Measurements from ENCODE around the gene REN.

REN gene

GRCh38 chr1:204190212-204191211, 24.4 kb upstream of the REN start:
- DNase-seq = no peak

- DNase-seq = no peak
These were observed 23.0 kb upstream of the REN start for GRCh38 chr1:204188959-204189639.

DNA sequence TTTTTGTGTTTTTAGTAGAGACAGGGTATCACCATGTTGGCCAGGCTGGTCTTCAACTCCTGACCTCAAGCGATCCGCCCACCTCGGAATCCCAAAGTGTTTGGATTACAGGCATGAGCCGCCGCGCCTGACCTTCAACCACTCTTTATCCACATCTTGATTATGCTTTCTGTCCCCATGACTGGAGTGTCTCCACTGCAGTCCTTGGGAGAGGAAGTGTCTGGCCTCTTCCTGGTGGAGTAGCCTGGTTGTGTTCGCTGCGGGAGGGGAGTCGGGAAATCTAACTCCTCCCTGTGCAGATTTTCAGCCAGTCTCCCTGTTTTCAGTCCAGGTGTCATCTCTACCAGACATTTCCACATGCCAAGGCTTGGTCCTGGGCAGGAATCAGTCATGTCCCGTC, 20.5 kb upstream of the REN start:
- no peak for DNase-seq

GRCh38 chr1:204181116-204181515, 15.0 kb upstream of the REN start:
- DNase-seq = no peak

DNA sequence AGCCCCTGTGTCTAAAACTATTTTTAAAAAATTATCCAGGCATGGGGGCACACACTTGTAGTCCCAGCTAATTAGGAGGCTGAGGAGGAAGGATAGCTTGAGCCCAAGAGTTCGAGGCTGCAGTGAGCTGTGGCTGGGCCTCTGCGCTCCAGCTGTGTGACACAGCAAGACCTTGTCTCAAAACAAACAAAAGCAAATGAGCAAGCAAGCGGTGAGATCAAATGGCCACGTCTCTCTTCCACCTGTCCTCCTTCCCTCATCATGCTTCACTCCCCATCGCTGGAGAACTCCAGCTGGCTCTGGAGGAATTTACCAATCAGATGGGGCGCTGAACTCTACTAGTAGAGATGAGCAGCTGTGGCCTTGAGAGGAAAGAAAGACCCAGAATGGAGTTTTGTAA, 14.0 kb upstream of the REN start:
- no peak for DNase-seq

- DNase-seq = no peak
These were observed 12.5 kb upstream of the REN start for GRCh38 chr1:204178487-204179281.

DNA sequence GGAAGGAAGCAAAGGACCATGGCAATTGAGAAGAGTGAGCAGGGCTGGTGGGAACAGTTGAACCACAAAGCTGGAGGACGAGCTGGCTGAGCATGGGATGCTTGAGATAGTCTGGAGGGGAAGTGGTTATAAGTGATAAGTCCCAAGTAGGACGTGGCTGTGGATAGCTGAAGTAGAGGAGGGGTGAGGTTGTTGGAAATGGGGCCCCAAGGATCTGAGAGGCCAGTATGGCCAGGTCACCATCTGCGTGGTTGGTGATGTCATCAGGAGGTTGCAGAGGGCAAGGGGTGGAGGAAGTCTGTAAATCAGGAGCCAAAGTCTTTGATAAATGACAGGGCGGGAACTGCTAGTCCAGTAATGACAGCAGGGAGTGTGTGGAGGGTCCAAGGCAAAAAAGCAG, 11.0 kb upstream of the REN start:
- no peak for DNase-seq

- DNase-seq = no peak
These were observed 9.9 kb upstream of the REN start for GRCh38 chr1:204176049-204176448.

DNA sequence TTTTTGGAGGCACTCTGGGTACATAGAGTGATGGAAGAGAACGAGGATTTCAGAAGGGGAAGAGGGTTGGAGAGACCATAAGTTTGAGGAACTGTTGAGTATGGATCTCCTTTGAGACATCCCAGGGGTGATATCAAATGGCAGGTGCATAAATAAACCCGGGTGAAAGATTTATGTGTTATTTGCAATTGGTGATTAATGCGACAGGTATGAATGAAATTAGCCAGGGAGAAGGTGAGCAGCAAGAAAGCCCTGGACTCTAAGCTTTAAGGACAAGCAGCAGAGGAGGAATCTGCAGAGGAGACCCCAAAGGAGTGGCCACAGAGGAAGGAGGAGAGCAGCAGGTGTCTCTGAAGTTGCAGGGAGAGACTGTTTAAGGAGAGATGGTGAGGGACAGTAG, 8.8 kb upstream of the REN start:
- DNase-seq = no peak

DNA sequence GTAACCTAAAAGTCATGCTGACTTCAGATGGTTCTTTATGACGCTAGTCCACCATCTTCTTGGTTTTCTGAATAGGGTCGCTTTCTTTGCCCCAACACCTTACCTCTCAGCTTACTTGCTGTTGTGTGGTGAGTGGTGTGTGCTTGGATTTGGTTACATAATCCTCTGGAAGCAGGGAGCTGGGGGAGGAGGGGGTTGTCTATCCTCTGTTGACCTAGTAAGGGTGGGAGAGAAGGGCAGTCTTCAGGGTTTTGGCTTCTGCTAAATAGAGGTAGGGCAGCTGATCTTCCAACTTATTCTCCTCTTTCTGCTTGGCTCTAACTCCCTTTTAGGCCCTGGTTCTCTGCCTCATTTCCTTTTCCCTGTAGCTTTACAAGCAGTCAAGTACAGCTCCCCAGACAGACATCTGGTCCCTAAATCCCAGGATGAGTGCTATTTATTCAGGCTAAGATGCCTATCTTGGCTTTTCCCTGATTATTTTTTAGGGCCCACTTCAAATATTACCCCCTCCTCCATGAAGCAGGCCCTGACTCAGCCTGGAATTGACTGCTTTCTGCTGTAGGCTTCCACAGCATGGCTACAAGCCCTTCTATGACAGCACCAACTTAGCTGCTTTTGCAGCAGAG, 6.4 kb upstream of the REN start:
- no peak for DNase-seq

GRCh38 chr1:204171751-204172178, 5.6 kb upstream of the REN start:
- no peak for DNase-seq

DNA sequence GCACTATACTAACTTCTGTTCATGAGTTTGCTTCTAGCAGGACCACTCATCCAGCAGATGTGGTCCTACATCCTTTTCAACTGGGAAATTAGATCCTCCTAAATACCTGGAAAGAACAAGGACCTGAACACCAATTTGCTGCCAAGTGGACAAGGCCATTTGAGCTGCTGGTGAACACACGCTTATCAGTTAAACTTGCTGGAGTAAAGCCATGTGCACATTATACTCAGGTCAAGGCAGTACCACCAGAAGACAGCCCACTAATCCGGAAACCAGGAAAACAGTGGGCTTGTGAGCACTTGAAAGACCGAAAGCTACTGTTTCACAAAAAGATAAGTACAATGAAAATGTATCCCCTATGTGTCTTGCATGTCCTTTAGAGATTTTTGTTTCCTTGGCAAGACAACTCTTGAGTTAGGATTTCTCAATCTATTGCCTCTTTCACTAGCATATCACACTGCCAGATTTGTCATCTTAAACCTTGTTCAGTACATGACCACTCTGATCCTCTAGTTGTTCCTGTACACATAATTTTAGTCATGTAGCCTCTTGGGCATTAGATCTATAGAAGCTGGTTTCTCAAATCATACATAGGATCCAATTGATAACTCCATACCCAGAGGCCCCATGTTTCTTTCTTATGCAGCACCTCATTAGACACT, 4.5 kb upstream of the REN start:
- DNase-seq = no peak

GRCh38 chr1:204169858-204170257, 3.7 kb upstream of the REN start:
- no peak for DNase-seq

GRCh38 chr1:204167730-204168129, 1.6 kb upstream of the REN start:
- no peak for DNase-seq

- DNase-seq = peak; percentile 83
These were observed 3.6 kb downstream of the REN start for GRCh38 chr1:204162494-204163074.

GRCh38 chr1:204161609-204162493, 4.3 kb downstream of the REN start:
- no peak for DNase-seq

DNA sequence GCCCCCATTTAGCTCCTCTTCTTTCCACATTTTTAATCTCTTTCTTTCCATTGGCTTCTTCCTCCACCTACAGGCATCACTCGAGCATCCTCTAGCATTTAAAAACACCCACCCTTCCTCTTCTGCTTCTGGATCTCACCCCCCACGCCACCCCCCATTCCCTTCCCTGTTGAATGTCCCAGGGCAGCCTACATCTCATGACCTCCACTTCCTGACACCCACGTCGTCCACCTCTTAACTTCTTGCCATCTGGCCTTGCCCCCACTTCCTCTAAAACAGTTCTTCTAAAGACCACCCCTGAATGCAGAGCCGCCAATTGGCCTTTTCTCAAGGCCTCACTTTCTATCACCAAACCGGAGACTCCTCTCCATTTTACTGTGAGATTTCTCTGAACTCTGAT, 8.2 kb downstream of the REN start:
- no peak for DNase-seq

- DNase-seq = no peak
These were observed 10.3 kb downstream of the REN start for GRCh38 chr1:204155881-204156280.

- DNase-seq = no peak
These were observed 11.4 kb downstream of the REN start for GRCh38 chr1:204154568-204155255.

- no peak for DNase-seq
These were observed 12.5 kb downstream of the REN start for GRCh38 chr1:204153667-204154066.
